ACHN (cell line): Measurements from ENCODE around the gene CBFA2T2.
"Not testable (repeated sequence)": the region's sequence is repeated elsewhere in the genome, so short reads cannot be mapped to it uniquely, and the experiment has no call there.

Experiments used
- DNase-seq: peaks from one replicate; pipeline ENCODE4 v3.0.0-alpha.2; 2015
- in situ Hi-C: cut with HindIII; loops from 2 replicates; pipeline ENCODE4 v1.10.0; 2017; ENCODE audit warnings: low sequenced_read_pairs, low pct_ligation_motif_present, low pct_unique_long_range_greater_than_20kb

Gene CBFA2T2

GRCh38 chr20:33490934-33491656 lies 1.2 kb downstream of the CBFA2T2 start:
- DNase-seq: no peak
- in situ Hi-C loops: no loop called here

- no peak for DNase-seq
These were observed 3.3 kb downstream of the CBFA2T2 start for GRCh38 chr20:33493076-33493766.

GRCh38 chr20:33496776-33497175 lies 6.9 kb downstream of the CBFA2T2 start:
- DNase-seq, in situ Hi-C loops: not testable (repeated sequence)

More at GRCh38 chr20:33493076-33493766, 3.3 kb downstream of the CBFA2T2 start:
- in situ Hi-C loops: no loop called here

DNA sequence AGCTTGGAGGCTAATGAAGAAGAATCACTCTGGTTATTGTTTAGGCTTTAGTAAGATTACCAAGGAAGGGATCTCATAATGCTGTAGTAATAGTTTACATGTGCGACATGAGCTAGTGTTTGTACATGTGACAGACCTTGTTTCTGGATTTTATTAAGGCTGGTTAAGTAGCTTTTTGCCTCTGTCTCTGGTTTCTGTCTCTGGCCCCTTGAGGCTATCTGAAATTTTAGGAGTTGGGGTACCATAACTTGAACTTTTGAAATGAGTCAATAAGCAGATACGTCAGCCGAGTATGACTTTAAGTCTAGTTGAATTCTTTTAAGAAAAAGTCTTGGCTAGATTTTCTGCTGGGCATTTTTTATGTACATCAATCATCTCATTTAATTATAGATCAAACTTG lies 9.5 kb downstream of the CBFA2T2 start:
- DNase-seq: no peak
- in situ Hi-C loops: no loop called here

DNA sequence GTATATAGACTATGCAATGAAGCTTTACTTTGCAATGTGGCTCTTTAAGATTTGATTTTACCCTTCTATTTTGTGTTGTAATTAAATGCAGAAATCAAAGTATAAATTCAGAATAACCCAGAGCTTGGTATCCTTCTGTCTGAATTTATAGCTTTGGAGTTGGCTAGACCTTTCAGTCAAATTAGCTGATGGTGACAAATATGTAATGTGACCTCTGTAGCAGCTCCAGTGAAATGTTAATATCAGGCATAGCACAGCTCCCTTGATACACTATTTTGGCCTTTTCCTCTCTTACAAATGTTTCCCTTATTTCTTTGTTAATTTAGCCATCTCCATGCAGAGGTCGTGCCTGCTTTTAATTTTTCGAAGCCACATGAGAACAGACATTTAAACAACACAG lies 11.1 kb downstream of the CBFA2T2 start:
- no peak for DNase-seq
- in situ Hi-C loops: no loop called here

- in situ Hi-C loops: no loop called here
- no peak for DNase-seq
These were observed 13.7 kb downstream of the CBFA2T2 start for GRCh38 chr20:33503564-33503963.

GRCh38 chr20:33506576-33506975 lies 16.7 kb downstream of the CBFA2T2 start:
- no peak for DNase-seq
- in situ Hi-C loops: no loop called here

GRCh38 chr20:33507461-33507860 lies 17.6 kb downstream of the CBFA2T2 start:
- in situ Hi-C loops: no loop called here
- DNase-seq: no peak

DNA sequence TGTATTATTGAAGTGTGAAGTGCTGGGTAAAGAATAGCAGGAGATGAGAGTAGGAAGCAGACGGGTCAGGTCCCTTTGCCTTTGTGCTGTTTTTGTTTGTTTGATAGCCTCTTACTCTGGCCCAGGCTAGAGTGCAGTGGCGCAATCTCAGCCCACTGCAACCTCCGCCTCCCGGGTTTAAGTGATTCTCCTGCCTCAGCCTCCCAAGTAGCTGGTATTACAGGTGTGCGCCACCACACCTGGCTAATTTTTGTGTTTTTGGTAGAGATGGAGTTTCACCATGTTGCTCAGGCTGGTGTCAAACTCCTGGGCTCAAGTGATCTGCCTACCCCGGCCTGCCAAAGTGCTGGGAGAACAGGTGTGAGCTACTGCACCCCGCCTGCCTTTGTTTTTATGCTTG lies 18.1 kb downstream of the CBFA2T2 start:
- in situ Hi-C loops, DNase-seq: not testable (repeated sequence)

- in situ Hi-C loops: not testable (repeated sequence)
These were observed 19.2 kb downstream of the CBFA2T2 start for GRCh38 chr20:33509057-33509456.

GRCh38 chr20:33511876-33512275 lies 22.0 kb downstream of the CBFA2T2 start:
- not testable (repeated sequence) for DNase-seq

More at GRCh38 chr20:33509057-33509456, 19.2 kb downstream of the CBFA2T2 start:
- not testable (repeated sequence) for DNase-seq

DNA sequence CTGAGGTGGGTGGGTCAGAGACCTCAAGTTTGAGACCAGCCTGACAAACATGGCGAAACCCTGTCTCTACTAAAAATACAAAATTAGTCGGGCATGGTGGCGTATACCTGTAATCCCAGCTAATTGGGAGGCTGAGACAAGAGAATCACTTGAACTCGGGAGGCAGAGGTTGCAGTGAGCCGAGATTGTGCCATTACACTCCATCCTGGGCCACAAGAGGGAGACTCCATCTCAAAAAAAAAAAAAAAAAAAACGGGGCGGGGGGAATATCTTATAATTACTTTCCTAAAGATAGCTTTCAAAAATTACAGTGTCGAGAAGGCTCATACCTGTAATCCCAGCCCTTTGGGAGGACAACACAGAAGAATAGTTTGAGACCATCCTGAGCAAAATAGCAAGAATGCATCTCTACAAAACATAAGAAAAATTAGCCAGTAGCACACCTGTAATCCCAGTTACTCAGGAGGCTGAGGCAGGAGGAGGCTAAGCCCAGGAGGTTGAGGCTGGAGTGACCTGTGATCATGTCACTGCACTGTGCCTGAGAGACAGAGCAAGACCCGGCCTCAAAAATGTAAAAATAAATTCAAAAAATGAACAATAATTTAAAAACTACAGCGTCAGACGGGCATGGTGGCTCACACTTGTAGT lies 25.8 kb downstream of the CBFA2T2 start:
- in situ Hi-C loops: no loop called here
- peak; percentile 12 for DNase-seq

More at GRCh38 chr20:33511876-33512275, 22.0 kb downstream of the CBFA2T2 start:
- in situ Hi-C loops: not testable (repeated sequence)

GRCh38 chr20:33516882-33517281 lies 27.0 kb downstream of the CBFA2T2 start:
- DNase-seq: peak; percentile 7
- in situ Hi-C loops: no loop called here

GRCh38 chr20:33518071-33518470 lies 28.2 kb downstream of the CBFA2T2 start:
- in situ Hi-C loops: no loop called here
- peak; percentile 83 for DNase-seq

DNA sequence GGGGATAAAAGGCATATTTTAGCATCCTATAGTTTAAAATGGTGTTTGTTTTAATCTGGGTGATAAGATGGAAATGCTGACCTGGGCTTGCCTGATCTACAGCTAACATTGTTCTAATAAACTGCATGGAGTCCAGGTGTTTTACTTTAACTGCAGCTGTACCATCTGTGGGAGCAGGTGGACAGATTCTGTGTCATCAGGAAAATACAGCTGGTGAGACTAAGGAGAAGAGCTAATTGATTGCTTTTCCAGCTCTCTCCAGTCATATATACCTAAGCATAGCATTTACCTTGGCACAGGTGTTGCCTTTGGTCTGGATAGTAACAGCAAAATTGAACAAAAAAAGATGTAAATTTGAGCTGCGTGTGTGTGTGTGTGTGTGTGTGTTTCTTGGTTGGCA lies 31.6 kb downstream of the CBFA2T2 start:
- no peak for DNase-seq
- in situ Hi-C loops: no loop called here

- no peak for DNase-seq
- in situ Hi-C loops: no loop called here
These were observed 32.4 kb downstream of the CBFA2T2 start for GRCh38 chr20:33522256-33522820.

DNA sequence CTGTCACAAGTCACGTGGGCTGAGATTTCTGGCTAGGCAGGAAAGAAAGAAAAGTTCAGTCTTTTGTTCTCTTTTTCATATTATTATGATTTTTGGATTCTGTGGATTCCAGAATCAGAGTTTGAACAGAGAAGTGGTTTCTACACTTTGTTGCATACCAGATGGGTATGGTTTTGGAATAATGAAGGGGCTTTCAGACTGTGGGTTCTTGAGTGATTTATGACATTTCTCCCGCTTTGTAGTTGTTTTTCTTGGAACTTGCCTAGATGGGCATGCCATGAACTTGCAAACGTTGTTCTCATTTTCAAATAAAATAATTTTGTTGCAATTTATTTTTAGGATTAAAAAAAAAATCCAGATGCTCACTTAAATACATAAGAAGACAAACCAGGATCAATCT lies 34.4 kb downstream of the CBFA2T2 start:
- in situ Hi-C loops: no loop called here
- DNase-seq: no peak

DNA sequence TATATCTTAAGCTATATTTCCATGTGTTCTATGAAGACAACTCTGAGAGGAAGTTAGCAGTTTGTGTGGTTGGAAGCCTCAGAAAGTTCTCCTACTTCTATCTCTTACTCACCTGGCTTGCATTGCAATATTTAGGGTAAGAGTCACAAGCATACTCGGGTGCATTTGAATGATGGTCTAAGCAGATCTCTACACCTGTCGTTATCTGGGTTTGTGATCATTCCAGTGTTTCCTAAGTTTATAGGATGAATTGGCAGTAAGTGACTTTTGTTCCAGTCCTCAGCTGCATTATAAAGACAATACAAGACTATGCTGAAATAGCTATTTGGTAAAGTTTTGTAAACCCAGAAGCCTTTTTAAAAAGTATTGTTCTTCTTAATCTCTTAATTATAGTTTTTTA lies 36.9 kb downstream of the CBFA2T2 start:
- DNase-seq: no peak
- in situ Hi-C loops: no loop called here
